ENCODE measurements around the gene CEACAM16.

The CEACAM16 gene

GRCh38 chr19:44723952-44724319 lies 25.0 kb downstream of the CEACAM16 start:
- peak overlapping the region; percentile 10; the same call in 1 of the 2 replicates for H3K27ac ChIP-seq
- TF ChIP-seq, protein P1, sequence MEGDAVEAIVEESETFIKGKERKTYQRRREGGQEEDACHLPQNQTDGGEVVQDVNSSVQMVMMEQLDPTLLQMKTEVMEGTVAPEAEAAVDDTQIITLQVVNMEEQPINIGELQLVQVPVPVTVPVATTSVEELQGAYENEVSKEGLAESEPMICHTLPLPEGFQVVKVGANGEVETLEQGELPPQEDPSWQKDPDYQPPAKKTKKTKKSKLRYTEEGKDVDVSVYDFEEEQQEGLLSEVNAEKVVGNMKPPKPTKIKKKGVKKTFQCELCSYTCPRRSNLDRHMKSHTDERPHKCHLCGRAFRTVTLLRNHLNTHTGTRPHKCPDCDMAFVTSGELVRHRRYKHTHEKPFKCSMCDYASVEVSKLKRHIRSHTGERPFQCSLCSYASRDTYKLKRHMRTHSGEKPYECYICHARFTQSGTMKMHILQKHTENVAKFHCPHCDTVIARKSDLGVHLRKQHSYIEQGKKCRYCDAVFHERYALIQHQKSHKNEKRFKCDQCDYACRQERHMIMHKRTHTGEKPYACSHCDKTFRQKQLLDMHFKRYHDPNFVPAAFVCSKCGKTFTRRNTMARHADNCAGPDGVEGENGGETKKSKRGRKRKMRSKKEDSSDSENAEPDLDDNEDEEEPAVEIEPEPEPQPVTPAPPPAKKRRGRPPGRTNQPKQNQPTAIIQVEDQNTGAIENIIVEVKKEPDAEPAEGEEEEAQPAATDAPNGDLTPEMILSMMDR (conservative IDR thresholded peaks at IDR 0.05), result peak; percentile 88
- no peak for TF ChIP-seq ZFX (IDR thresholded peaks at IDR 0.05)

DNA sequence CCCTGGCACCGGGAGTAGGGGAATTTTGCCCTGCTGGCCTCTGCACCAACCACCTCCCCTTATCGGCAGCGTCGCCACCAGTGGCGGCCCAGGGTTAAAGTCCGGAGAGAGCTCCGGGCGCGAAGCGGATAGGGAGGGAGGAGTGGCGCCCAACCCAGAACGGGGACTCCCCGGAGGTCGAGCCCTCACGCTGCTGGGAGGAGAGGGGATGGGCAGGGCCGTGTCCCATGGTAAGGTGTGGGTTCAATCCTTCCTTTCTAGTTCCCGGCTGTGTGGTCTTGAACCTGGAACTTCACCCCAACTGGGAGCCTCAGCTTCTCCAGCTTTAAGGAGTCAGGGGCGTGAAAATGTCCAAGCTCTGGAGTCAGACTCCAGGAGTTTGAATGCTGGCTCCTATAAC lies 26.3 kb downstream of the CEACAM16 start:
- TF ChIP-seq, protein P1 (conservative IDR thresholded peaks at IDR 0.05), result no peak
- no peak overlapping the region for H3K27ac ChIP-seq

DNA sequence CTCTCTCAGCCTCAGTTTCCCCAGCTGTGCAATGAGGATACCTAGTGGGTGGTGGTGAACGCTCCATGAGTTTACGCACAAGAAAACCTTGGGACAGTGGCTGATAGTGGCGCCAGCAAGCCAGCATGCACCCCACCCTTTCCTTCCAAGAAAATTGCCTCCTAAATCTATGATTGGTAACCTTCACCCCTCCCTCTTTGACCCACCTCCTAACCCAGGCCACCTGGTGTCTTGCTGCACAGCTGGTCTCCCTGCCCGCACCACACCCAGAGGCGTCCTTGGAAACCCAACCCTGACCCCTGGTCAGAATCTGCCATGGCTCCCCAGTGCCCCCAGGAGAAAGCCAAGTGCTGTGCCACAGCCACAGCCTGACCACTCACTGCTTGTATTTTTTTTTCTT lies 26.7 kb downstream of the CEACAM16 start:
- TF ChIP-seq ZFX (IDR thresholded peaks at IDR 0.05), result no peak
- H3K27ac ChIP-seq, result no peak overlapping the region

- no peak overlapping the region for H3K27ac ChIP-seq
These were observed 27.5 kb downstream of the CEACAM16 start for GRCh38 chr19:44726465-44726864.

DNA sequence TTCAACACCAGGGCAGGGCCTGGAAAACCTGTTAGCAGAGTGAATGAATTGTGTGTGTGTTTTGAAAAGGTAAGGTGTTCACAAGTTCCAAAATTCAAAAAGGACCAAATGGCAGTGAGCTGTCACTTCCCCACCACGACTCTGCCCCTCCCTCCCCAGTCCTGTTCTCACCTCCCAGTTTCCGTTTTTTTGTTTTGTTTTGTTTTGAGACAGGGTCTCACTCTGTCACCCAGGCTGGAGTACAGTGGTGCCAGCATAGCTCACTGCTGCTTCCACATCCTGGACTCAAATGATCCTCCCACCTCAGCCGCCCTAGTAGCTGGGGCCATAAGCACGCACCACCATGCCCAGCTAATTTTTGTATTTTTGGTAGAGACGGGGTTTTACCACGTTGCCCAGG lies 29.2 kb downstream of the CEACAM16 start:
- H3K27ac ChIP-seq, result no peak overlapping the region
- TF ChIP-seq ZFX (IDR thresholded peaks at IDR 0.05), result no peak

More at GRCh38 chr19:44726465-44726864, 27.5 kb downstream of the CEACAM16 start:
- TF ChIP-seq, protein P1 (conservative IDR thresholded peaks at IDR 0.05), result no peak
- TF ChIP-seq ZFX (IDR thresholded peaks at IDR 0.05), result no peak

- TF ChIP-seq ZFX (IDR thresholded peaks at IDR 0.05), result no peak
- TF ChIP-seq, protein P1 (conservative IDR thresholded peaks at IDR 0.05), result no peak
- H3K27ac ChIP-seq, result no peak overlapping the region
These were observed 30.6 kb downstream of the CEACAM16 start for GRCh38 chr19:44729516-44730033.

GRCh38 chr19:44731081-44731480 lies 32.1 kb downstream of the CEACAM16 start:
- TF ChIP-seq ZFX (IDR thresholded peaks at IDR 0.05), result no peak
- TF ChIP-seq, protein P1 (conservative IDR thresholded peaks at IDR 0.05), result no peak
- H3K27ac ChIP-seq, result no peak overlapping the region

DNA sequence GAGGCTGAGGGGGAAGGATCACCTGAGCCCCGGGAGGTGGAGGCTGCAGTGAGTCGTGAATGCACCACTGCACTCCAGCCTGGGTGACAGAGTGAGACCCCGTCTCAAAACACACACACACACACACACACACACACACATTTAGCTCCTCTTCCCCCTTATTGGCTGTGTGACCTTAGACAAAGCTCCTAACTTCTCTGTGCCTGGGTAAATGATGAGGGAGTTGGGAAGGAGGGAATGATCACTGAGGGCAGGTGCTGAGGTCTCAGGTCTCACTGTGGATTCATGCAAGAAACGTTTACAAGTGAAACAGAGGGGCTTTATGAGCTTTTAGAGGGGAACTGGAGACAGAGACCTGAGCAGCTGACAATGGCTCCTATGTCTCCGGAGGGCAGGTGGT lies 32.7 kb downstream of the CEACAM16 start:
- no peak for TF ChIP-seq ZFX (IDR thresholded peaks at IDR 0.05)
- TF ChIP-seq, protein P1 (conservative IDR thresholded peaks at IDR 0.05), result no peak
- H3K27ac ChIP-seq, result no peak overlapping the region
